ENCODE results near the gene PRKG1.

PRKG1 gene

DNA sequence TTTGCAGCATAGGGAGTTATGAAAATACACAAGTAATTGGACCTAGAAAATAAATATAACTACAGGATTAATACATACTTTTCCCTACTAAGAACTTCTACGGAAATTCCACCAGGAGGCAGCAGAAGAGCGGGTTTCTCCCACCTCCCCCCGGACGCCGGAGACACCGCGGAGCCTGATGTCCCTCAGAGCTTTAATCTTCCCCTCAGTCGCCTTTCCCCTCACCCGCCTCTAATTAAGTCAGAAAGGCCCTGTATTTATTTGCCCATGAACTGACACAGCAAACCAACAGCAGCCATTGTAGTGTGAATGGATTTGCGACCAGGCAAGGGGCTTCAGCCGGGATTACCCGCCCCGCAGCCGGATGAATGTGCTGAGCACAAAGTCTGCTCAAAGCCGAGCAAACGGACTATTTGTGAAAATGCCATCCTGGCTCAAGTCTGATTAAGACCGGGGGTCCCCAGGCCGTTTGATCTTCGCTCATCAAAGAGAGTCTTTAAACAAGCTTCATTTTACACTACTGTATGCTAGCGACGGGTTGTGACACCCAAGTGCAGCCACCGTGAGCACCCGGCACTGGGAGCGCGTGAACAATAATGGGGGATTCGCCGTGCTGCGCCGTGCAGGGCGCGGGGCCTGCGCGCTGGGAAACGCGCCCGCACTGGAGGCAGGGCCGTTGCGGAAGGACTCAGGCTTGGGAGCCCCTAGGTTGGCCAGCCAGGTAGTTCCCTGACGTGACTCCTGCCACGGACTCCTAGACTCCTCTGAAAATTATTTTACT is 1234.2 kb downstream of the PRKG1 start:
- peak; percentile 43 for DNase-seq

DNA sequence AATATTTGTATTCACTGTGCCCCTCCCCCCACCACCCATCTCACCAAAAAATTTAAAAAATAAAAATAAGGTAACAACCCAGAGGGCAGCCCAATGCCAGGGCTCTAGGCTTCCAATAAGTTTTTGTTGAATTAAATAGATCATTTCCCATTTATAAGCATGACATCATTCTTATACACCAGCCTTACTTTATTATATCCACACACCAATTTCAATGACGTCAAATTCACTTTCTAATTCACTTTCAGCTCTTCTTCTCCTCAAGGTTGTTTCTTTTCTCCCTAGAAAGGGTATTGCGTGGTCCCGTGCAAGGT is 1238.6 kb downstream of the PRKG1 start:
- no peak for DNase-seq

DNA sequence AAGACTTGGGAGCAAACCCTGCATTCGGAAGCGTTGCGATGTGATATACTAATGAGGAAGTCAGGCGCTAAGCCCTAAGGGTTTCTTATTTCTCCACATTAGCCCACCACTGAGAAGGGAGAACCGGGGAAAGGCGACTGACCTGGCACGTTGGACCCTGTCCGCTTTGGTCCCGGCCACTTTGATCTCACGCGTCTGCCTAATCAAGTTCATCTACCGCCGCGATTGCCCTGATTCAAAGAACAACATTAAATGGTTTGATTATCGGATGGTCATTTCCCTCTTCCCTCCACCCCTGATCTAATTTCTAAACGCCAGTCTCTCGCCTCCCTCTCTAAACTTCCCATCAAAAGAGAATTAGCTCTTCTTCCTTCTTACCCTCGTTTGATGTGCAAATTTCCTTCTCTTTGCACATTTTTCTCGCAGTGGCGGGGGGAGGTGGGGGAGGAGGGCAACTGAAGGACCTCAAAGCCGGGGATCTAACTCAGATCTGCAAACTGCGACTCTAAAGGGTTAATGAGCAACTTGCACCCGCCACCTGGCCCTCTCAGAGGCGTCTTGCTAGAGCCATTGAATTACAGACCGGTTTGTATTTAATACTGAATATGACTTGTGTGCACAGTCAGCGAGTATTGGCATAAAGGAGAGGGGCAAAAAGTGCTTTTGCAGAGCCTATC is 1239.1 kb downstream of the PRKG1 start:
- DNase-seq: no peak

DNA sequence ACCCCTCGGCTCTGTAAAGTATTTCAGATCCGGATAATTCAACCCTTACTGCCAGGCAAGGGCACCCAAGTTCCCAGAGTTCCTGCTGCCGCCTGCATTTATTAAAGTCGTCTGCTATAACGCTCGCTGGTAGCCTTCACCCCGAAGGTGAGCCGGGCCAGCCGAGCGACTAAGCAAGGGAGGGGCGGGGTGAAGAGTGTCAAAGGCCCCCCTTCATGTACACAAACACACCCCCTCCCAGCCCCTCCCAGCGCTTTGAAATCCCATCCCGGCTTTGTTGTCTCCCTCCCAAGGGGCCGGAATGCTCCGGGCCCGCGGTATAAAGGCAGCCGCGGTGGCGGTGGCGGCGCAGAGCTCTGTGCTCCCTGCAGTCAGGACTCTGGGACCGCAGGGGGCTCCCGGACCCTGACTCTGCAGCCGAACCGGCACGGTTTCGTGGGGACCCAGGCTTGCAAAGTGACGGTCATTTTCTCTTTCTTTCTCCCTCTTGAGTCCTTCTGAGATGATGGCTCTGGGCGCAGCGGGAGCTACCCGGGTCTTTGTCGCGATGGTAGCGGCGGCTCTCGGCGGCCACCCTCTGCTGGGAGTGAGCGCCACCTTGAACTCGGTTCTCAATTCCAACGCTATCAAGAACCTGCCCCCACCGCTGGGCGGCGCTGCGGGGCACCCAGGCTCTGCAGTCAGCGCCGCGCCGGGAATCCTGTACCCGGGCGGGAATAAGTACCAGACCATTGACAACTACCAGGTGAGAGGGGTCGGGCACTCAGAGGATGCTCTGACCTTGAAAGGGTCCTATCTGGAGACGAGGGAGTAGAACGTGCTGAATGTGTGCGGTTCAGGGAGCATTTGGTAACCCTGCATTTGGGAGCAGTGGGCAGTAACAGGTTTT is 1239.9 kb downstream of the PRKG1 start, which contains the start of gene DKK1:
DKK1 (plus strand) TSS at position 349 of the 889 bp plus-strand sequence; CDS start at position 503, 154 bp downstream.
- peak; percentile 14 for DNase-seq

DNA sequence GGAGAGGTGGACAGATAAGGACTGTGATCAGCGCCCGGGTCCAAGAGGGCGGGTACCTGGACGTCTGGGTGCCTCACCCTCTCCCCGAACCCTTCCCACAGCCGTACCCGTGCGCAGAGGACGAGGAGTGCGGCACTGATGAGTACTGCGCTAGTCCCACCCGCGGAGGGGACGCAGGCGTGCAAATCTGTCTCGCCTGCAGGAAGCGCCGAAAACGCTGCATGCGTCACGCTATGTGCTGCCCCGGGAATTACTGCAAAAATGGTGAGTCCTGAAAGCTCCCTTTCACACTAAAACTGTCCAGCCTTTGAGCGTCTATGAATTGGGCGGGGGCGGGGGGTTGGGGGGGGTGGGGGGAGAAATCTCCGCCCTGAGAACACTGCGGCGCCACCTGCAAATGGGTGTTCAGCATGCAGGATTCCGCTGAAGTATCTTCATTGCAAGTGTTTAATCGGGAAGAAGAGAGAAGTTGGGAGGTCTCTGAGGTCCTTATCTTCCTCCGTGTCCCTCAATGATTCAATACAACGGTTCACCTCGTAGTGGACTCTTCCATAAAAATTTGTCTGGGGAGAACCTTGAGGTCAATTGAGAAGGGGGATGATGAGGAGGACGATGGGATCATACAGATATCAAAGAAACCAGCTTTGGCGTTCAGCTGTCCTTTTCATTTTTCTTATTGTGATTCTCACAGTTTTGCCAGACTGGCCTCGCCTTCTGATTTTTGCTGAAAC is 1240.7 kb downstream of the PRKG1 start:
- DNase-seq: no peak

DNA sequence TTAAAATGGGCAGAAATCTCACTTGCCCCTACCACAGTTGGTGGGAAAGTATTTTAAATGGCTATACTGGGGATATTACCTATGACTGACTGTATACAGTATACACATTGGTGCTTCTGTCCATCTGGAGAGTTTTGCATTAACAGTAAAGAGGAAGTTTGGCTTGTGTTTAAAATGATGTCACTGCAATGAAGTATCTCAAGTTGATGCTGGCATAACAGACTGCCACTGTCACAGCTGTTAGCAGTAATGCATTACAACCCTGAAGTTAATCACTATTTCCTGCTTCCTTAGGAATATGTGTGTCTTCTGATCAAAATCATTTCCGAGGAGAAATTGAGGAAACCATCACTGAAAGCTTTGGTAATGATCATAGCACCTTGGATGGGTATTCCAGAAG is 1241.7 kb downstream of the PRKG1 start:
- DNase-seq: no peak

DNA sequence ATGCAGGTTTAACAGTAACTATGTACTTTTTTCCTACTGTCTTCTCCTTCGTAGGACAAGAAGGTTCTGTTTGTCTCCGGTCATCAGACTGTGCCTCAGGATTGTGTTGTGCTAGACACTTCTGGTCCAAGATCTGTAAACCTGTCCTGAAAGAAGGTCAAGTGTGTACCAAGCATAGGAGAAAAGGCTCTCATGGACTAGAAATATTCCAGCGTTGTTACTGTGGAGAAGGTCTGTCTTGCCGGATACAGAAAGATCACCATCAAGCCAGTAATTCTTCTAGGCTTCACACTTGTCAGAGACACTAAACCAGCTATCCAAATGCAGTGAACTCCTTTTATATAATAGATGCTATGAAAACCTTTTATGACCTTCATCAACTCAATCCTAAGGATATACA is 1242.2 kb downstream of the PRKG1 start:
- no peak for DNase-seq

DNA sequence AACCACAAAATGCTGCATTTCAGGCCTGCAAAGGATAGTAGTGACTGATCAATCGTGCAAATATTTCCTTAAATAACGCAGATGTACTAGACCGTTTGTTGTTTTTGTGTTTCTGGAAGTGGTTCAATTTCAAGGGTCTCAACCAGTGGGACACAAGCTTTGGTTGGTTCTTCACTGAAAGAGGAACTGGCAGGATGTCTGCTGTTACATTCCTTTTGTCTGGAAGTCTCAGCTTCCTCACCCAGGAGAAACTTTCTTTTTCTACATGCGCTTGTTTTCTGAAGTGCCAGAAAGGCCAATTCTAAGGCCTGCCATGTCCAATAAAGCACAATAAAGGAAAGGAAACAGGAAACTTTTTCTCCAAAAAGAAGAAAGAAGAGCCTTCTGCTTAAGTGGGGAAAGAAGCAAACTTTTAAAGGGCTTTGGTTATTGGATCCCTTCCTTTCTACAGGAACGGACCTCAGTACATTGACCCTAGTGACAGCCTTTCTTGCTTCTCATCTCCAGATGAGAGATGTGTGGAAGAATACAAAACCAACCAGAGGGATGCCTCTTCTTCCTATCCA is 1243.9 kb downstream of the PRKG1 start:
- DNase-seq: no peak

DNA sequence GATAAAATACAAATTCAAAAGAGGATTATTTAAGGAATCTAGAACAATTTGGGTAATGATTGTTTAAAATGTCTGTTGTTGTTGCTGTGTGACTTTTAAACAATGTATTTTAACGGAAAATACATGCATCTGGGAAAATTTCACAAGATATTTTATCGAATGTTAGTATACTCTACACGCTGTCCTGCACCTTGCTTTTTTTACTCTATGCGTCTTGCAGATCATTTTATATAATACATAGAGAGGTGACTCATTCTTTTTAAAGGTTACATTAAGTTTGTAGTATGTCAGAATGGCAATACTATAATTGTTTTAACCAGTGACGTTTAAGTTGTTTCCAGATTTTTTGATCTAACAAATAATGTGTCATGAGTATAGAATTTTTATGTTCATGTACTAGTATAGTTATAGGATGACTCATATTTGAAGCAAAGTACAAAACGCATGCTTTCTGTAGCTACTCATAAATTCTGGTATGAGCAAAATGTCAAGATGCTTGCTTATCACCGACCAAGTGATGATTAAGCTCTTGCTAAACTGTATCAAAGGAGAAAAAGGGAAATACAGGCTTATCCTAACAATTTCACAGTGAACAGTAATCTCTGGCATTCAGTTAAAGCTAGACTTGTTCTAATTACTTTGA is 1244.7 kb downstream of the PRKG1 start:
- DNase-seq: no peak

DNA sequence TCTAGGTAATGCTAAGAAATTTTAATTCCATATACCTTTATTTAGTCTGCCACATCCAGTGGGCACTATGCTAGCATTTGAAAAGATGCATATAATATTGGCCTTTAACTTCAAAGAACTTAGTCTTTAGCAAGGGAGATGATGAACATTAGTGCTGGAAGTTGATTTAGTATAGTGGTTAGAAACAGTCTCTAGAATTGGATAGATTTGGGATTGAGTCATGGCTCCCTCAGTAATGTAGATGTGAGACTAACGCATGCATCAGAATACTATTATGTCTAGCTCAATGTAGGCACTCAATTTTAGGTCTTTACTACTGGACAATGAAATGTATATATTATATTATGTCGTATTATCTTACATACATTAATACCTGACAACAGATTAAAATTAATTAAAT is 1245.6 kb downstream of the PRKG1 start:
- no peak for DNase-seq

DNA sequence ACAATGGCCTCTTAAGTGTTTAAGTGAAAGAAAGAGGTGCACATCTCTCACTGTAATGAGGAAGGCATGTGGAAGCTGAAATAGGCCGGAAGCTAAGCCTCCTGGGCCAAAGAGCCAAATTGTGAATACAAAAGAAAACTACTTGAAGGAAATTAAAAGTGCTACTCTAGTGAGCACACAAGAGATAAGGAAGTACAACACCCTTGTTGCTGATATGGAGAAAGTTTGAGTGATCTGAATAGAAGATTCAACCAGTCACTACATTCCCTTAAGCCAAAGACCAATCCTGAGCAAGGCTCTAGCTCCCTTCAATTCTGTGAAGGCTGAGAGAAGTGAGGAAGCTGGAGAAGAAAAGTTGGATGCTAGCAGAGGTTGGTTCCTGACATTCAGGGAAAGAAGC is 1248.0 kb downstream of the PRKG1 start:
- no peak for DNase-seq

DNA sequence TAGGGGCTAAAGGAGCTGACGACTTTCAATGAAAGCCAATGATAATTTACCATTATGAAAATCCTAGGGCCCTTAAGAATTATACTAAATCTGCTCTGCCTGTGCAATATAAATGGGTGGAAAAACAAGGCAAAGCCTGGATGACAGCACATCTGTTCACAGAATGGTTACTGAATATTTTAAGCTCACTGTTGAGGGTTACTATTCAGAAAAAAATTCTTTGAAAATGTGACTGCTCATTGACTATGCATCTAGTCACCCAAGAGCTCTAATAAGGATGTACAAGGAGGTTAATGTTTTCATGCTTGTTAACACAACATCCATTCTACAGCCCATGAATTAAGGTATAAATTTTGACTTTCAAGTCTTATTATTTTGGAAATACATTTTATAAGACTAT is 1248.6 kb downstream of the PRKG1 start:
- no peak for DNase-seq

DNA sequence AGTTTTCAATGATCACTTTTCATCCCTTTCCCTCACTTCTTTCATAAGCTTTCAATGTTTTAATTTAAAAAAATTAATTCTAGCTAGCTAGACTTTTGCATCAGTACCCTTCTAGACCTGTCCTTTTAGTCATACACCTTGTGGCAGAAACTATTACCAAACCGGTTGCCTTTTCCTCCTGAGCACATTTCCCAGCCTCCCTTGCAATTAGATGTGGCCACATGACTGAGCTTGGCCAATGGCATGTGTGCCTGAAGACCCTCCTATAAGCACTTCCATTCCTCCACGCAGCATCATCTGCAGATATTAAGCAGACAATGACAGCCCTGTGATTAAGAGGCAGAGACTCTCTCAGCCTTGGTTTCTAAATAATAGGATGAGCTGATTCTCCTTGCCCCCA is 1252.1 kb downstream of the PRKG1 start:
- no peak for DNase-seq

DNA sequence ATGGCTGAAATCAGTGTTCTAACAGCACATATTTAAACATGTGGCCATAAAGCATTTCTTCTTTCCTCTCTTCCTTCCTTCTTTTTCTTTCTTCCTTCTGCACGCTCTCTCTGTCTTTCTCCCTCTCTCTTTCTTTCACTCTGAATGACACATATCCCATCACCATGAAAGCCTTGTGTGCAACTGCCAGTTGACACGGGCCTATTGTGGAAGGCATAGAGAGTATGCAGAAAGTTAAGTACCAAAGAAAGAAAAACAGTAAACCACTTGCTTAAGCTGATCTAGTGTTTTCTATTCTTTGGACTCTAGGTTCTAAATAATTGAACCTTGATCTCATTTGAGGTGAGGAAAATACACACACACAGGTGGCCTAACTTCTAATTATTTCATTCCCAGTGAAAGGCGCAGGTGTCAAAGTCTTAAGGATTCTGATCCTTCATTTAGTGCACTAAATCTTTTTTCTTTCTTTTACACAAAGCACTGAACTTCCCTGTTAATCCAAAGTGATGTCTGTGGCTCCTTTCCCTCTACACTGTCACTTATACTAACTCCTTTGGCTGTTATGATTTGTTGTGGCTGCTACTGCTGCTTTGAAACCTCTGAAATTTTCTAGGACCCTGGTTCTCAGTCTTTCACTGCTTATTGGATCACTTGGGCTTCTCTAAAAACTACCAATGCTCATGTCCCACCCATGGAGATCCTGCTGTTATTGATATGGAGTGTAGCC is 1257.5 kb downstream of the PRKG1 start:
- DNase-seq: no peak

DNA sequence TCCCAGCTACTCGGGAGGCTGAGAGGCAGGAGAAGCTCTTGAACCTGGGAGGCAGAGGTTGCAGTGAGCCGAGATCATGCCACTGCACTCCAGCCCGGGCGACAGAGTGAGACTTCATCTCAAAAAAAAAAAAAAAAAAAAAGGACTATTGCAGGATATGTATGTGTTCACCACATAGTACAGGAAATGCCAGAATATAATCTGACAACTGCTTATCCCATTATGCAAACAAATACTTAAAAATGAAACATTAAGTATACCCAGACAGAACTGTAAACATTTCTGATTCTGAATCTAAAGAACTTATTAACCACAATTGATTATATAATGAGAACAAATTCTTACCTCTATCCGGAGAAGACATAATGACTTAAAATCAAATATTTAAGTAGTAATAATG is 1258.5 kb downstream of the PRKG1 start:
- DNase-seq: no peak

DNA sequence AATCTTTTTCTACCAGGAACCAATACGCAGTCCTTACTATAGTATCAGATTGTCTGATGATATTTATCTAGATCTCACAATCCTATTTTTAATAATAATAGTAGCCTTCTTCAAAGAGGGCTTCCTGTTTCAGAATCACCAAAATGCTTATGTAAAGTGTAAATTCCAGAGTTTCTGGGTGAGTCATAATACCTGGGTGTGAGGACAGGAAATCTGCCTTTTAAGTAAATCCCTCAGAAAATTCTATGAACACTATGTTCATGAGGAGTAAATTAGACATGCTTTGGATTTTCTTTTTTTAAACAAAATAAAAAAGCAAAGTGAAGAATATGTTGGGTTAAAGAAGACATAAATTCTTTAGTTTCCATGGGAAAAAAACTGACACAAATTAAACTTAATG is 1260.3 kb downstream of the PRKG1 start:
- no peak for DNase-seq

DNA sequence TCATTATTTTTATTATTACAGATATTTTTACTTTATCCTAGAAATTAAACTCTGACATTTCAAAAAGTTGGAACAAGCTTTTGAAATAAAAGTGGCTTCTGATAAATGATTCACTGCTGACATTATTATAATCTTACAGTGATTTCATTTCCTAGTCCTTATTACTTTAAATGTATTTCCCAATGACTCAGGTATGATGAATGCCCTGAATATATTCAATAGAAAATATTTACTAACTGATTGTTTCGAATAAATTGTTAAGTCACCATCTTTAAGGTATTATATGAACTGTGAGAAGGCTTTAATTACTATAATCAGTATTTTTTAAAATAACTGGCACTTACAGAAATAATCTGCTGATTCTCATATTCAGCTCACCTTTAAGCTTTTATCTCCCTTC is 1261.4 kb downstream of the PRKG1 start:
- no peak for DNase-seq

DNA sequence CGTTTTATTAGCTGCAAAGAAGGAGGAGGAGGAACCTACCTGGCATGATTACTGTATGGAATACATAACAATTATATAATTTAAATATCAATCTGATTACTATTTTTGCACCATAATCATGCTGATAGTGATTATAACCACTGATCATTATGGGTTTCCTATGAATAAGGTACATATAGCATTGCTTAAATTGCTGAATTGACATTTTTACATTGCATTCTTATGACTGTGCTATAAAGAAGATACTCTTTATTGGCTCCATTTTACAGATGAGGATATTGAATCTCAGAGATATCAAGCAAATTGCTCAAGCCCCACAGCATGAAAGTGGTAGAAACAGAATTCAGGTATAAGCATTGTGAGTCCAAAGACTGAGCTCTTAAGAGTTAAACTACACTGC is 1262.9 kb downstream of the PRKG1 start:
- no peak for DNase-seq

DNA sequence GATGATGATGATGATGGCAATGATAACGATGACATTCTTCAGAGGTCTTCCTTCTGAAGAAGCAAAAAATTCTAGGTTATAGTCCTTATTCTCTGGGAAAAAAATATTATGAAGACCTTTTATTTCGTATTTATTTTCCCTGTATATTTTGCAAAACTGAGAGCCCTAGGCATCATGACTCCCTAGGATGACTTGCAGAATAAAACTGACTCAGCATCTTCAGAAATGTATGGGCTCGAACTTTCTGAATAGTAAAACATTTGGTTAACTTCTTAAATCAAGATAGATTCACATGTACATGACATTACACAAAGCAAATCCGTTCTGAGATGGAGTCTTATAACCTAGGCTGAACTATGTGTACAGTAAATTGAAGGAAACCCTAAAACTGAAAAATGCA is 1269.2 kb downstream of the PRKG1 start:
- DNase-seq: no peak

DNA sequence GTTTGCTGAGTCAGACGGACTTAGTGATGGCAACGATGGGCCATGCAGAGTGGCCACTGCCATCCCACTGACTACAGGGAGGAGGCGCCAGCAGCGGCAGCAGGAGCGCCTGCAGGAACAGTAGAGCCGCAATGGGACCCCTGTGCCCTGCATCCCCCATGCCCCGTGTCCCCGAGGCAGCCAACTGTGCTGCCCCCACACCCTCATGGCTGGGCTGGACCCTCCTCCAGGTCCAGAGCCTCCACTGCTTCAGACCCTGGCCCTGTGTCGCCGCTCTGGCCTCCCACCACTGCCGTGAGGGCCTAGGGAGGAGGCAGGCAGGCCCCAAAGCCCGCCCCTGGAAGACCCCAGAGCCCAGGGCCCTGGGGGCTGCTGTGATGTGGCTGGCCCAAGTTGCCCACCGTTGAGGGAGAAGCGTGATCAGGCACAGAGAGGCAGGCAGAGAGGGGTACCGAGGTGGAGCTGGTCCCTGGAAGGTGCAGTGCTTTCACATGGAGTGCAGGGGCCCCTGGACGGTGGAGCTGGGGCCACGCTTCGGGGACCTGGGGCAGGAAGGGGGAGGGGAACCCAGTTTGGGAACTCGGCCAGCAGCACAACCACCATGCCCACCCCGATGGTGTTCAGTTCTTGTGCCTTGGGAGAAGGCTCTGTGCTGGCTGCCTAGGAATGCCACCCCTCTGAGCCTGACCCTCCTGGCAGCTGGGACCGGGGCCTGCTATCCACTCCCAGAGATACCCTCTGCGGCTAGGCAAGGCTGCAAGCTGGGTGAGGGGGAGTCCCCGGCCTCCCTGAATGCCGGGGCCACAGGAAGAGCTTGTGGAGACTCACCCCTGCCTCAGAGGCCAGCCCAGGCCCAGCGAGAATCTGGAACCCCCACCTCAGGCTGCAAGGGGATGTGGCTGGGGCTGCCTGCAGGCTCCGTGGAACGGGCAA is 1272.4 kb downstream of the PRKG1 start:
- DNase-seq: no peak
